Measurements from ENCODE around the gene KIRREL2.

DNA sequence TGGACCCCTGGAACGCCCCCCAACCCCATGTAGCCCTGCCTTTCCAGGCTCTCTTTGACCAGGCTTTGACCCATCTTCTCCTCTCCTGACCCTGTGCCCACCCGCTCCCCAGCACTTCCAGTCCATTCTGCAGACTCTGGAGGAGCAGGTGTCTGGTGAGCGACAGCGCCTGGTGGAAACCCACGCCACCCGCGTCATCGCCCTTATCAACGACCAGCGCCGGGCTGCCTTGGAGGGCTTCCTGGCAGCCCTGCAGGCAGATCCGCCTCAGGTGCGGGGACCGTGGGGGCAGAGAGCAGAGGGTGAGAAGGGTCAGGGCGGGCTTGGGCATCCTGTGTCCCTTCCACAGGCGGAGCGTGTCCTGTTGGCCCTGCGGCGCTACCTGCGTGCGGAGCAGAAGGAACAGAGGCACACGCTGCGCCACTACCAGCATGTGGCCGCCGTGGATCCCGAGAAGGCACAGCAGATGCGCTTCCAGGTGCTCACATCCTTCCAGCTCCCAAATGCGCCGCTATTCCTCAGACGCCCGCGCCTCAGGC, 17.8 kb downstream of the KIRREL2 start:
- TF ChIP-seq, protein P1, sequence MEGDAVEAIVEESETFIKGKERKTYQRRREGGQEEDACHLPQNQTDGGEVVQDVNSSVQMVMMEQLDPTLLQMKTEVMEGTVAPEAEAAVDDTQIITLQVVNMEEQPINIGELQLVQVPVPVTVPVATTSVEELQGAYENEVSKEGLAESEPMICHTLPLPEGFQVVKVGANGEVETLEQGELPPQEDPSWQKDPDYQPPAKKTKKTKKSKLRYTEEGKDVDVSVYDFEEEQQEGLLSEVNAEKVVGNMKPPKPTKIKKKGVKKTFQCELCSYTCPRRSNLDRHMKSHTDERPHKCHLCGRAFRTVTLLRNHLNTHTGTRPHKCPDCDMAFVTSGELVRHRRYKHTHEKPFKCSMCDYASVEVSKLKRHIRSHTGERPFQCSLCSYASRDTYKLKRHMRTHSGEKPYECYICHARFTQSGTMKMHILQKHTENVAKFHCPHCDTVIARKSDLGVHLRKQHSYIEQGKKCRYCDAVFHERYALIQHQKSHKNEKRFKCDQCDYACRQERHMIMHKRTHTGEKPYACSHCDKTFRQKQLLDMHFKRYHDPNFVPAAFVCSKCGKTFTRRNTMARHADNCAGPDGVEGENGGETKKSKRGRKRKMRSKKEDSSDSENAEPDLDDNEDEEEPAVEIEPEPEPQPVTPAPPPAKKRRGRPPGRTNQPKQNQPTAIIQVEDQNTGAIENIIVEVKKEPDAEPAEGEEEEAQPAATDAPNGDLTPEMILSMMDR (IDR thresholded peaks at IDR 0.05 in 8 of 11, conservative IDR thresholded peaks at IDR 0.05 in 3 of 11), result no peak
- TF ChIP-seq POLR2AphosphoS5 (IDR thresholded peaks at IDR 0.05) (no peak), POLR2A (IDR thresholded peaks at IDR 0.05) (no peak)

Data from spleen (tissue), 7 donors.